ENCODE results near the gene ABCD1. TPM values are rescaled to one million over a fixed set of nuclear protein-coding genes. Genes with fewer than 3 reads are reported as not detected.
A peak's percentile ranks its signal among the peaks of the same experiment; 100 is the strongest.

Gene ABCD1
- total RNA-seq, 1 experiment from 2014 or later: 86.6 TPM

DNA sequence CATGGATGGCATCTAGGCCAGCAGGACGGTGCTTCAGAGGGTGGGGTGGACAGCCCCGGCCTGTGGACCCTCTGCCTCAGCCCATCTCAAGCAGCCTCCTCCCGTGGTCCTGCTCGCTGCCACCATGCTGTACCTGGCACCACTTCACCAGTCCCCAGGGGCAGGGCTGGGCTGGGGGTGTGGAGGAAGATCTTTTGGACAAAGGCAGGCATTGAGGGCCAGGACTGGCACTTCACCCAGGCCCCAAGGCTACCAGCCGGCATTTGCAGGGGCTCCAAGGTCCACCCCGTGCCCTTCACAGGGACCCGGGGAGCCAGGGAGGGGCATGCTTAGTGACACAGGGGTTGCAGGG is 40.1 kb downstream of the ABCD1 start:
- H3K27me3 ChIP-seq (ENCODE audit: control insufficient read depth, insufficient read depth, low read length): no peaks in the 10 kb centered on the region
- no peaks in the 10 kb centered on the region for H3K36me3 ChIP-seq (ENCODE audit: control insufficient read depth, insufficient read depth, low read length)
- intact Hi-C loops (cut with micrococcal nuclease; ENCODE audit: unreplicated experiment) (loop anchor here (10.0 kb wide), 2 partner anchors 120 to 160 kb away; partner anchors contain the start of genes ARHGAP4 and L1CAM), in situ Hi-C loops (cut with HindIII; ENCODE audit: low pct_unique_long_range_greater_than_20kb, low sequenced_read_pairs) (no loop called here)
- ChIA-PET POLR2A (no interaction called here), CTCF (interaction anchor here (0.6 kb wide), 1 partner anchor 32 kb away, joined by 9 read pairs; no protein-coding TSS in a partner anchor)
- H3K9me3 ChIP-seq (ENCODE audit: control insufficient read depth, insufficient read depth, low read depth, low read length): no peaks in the 10 kb centered on the region
- TF ChIP-seq, protein P1, sequence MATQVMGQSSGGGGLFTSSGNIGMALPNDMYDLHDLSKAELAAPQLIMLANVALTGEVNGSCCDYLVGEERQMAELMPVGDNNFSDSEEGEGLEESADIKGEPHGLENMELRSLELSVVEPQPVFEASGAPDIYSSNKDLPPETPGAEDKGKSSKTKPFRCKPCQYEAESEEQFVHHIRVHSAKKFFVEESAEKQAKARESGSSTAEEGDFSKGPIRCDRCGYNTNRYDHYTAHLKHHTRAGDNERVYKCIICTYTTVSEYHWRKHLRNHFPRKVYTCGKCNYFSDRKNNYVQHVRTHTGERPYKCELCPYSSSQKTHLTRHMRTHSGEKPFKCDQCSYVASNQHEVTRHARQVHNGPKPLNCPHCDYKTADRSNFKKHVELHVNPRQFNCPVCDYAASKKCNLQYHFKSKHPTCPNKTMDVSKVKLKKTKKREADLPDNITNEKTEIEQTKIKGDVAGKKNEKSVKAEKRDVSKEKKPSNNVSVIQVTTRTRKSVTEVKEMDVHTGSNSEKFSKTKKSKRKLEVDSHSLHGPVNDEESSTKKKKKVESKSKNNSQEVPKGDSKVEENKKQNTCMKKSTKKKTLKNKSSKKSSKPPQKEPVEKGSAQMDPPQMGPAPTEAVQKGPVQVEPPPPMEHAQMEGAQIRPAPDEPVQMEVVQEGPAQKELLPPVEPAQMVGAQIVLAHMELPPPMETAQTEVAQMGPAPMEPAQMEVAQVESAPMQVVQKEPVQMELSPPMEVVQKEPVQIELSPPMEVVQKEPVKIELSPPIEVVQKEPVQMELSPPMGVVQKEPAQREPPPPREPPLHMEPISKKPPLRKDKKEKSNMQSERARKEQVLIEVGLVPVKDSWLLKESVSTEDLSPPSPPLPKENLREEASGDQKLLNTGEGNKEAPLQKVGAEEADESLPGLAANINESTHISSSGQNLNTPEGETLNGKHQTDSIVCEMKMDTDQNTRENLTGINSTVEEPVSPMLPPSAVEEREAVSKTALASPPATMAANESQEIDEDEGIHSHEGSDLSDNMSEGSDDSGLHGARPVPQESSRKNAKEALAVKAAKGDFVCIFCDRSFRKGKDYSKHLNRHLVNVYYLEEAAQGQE (IDR thresholded peaks at IDR 0.05; ENCODE audit: insufficient read depth in 1 of 2, low read depth in 2 of 2, low read length in 1 of 2): no peak
- TF ChIP-seq SIN3A (IDR thresholded peaks at IDR 0.05; ENCODE audit: borderline replicate concordance, insufficient read depth, low read depth, low read length): no peak
- no TSS peak for BruUV-seq (replicated peaks)
- peak overlapping the region; percentile 30 to 48; a peak in 3 of 4 replicates for H3K4me3 ChIP-seq (ENCODE audit: low read depth in 2 of 2, low read length in 2 of 2)
- ATAC-seq (no peak), DNase-seq (ENCODE audit: low read depth, low spot score) (no peak)
- H3K27ac ChIP-seq (ENCODE audit: low read length): peak overlapping the region; percentile 81
- peaks cover 25% of the 10 kb centered on the region for H3K4me1 ChIP-seq (ENCODE audit: control insufficient read depth, insufficient read depth, low read length)

DNA sequence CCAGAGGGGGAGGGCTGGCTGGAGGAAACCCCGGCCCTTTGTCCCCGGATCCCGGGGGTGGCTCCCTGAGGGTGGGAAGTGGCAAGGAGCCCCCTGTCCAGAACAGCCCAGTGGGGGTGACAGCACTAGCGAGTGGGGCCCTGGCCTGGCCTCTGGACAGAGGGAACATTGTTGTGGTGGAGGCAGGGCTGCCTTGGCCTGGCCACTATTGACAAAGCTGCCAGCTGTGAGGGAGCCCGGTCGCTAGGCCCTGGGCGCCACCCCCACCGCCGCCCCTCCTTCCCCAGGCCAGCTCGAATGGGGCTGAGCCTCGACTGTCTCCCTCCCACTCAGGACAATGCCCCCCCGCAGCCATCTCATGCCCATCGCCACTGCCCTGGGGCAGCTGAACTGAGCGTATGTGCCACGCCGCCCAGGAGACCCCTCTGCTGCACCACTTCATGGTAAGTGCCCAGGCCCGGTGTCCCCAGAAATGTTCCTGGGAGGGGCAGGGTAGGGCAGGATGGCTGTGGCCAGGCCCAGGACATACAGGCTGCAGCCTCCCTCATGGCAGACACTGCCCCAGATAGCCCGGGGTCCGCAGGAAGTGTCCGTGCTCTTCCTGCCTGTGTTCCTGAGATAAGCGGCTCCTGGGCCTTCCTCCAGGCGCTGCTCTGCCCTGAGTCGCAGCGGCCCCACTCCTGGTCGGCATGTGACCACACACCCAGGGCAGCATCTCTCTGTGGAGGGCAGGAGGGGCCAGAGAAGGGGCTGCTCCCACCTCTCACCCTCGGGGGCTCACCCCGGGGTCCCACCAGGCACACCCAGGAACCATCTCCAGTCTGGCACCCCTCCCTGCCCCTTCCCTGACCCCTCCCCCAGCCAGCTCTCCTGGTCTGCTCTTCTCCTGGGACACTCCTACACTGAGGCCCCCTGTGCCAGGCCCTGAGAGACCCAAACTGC is 40.8 kb downstream of the ABCD1 start:
- peak overlapping the region; percentile 81 for H3K27ac ChIP-seq (ENCODE audit: low read length)
- POLR2A ChIA-PET: no interaction called here
- intact Hi-C loops (cut with micrococcal nuclease; ENCODE audit: unreplicated experiment) (loop anchor here (10.0 kb wide), 2 partner anchors 119 to 159 kb away; partner anchors contain the start of genes ARHGAP4 and L1CAM), in situ Hi-C loops (cut with HindIII; ENCODE audit: low pct_unique_long_range_greater_than_20kb, low sequenced_read_pairs) (no loop called here)
- CTCF ChIA-PET: interaction anchor here (0.6 to 1.4 kb wide), 2 partner anchors 31 to 181 kb away, joined by 8 to 9 read pairs; no protein-coding TSS in a partner anchor
- TF ChIP-seq, protein P2, sequence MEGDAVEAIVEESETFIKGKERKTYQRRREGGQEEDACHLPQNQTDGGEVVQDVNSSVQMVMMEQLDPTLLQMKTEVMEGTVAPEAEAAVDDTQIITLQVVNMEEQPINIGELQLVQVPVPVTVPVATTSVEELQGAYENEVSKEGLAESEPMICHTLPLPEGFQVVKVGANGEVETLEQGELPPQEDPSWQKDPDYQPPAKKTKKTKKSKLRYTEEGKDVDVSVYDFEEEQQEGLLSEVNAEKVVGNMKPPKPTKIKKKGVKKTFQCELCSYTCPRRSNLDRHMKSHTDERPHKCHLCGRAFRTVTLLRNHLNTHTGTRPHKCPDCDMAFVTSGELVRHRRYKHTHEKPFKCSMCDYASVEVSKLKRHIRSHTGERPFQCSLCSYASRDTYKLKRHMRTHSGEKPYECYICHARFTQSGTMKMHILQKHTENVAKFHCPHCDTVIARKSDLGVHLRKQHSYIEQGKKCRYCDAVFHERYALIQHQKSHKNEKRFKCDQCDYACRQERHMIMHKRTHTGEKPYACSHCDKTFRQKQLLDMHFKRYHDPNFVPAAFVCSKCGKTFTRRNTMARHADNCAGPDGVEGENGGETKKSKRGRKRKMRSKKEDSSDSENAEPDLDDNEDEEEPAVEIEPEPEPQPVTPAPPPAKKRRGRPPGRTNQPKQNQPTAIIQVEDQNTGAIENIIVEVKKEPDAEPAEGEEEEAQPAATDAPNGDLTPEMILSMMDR (IDR thresholded peaks at IDR 0.05): no peak
- no peaks in the 10 kb centered on the region for H3K27me3 ChIP-seq (ENCODE audit: control insufficient read depth, insufficient read depth, low read length)
- DNase-seq (ENCODE audit: low read depth, low spot score) (no peak), ATAC-seq (peak; percentile 49)
- H3K4me1 ChIP-seq (ENCODE audit: control insufficient read depth, insufficient read depth, low read length): peaks cover 25% of the 10 kb centered on the region
- peak overlapping the region; percentile 30 to 48 for H3K4me3 ChIP-seq (ENCODE audit: low read depth in 2 of 2, low read length in 2 of 2)
- H3K36me3 ChIP-seq (ENCODE audit: control insufficient read depth, insufficient read depth, low read length): no peaks in the 10 kb centered on the region
- no peaks in the 10 kb centered on the region for H3K9me3 ChIP-seq (ENCODE audit: control insufficient read depth, insufficient read depth, low read depth, low read length)
- BruUV-seq (replicated peaks): no TSS peak

Measured in Panc1 (cell line).